ENCODE measurements around the gene GOLT1B. TPM values are rescaled to one million over a fixed set of nuclear protein-coding genes. Genes with fewer than 3 reads are reported as not detected.

GOLT1B gene
- total and polyA plus RNA-seq, 2 of the 13 experiments (the other 11 are each of a cell fraction or from before 2014, with no cell fraction given), result 23.6 to 38.4 TPM

GRCh38 chr12:21501258-21502163 lies at the start of gene GOLT1B, which contains the start of gene RECQL (continued):
- TF ChIP-seq ZNF800 (CRISPR knock-in tag; IDR thresholded peaks at IDR 0.05) (0 out of 2 replicates have a peak, but pooled peaks have one; percentile 43), ZFP1 (CRISPR knock-in tag; IDR thresholded peaks at IDR 0.05) (0 out of 2 replicates have a peak, but pooled peaks have one; percentile 21), PHF21A (CRISPR knock-in tag; IDR thresholded peaks at IDR 0.05) (peak; percentile 59; the same call in 1 of the 2 replicates), ZNF44 (CRISPR knock-in tag; IDR thresholded peaks at IDR 0.05) (0 out of 2 replicates have a peak, but pooled peaks have one; percentile 26), ZNF331 (CRISPR knock-in tag; IDR thresholded peaks at IDR 0.05) (no peak), FOXO4 (CRISPR knock-in tag; conservative IDR thresholded peaks at IDR 0.05) (no peak), ZBTB26 (CRISPR knock-in tag; IDR thresholded peaks at IDR 0.05; ENCODE audit: borderline replicate concordance) (0 out of 2 replicates have a peak, but pooled peaks have one; percentile 32), ZBTB34 (CRISPR knock-in tag; IDR thresholded peaks at IDR 0.05) (0 out of 2 replicates have a peak, but pooled peaks have one; percentile 29), ATF5 (CRISPR knock-in tag; IDR thresholded peaks at IDR 0.05; ENCODE audit: low read depth) (no peak), MIER2 (CRISPR knock-in tag; IDR thresholded peaks at IDR 0.05) (no peak), DR1 (CRISPR knock-in tag; IDR thresholded peaks at IDR 0.05) (peak; percentile 60), FUBP1 (CRISPR knock-in tag; IDR thresholded peaks at IDR 0.05; ENCODE audit: borderline replicate concordance) (no peak), ZNF720 (CRISPR knock-in tag; IDR thresholded peaks at IDR 0.05) (no peak), ZNF615 (CRISPR knock-in tag; IDR thresholded peaks at IDR 0.05; ENCODE audit: borderline replicate concordance) (0 out of 2 replicates have a peak, but pooled peaks have one; percentile 52), ZFP82 (CRISPR knock-in tag; IDR thresholded peaks at IDR 0.05; ENCODE audit: borderline replicate concordance) (no peak), ZNF605 (CRISPR knock-in tag; IDR thresholded peaks at IDR 0.05) (peak; percentile 56), ZNF598 (CRISPR knock-in tag; IDR thresholded peaks at IDR 0.05; ENCODE audit: borderline replicate concordance) (peak; percentile 50; the same call in 1 of the 2 replicates), STAG1 (CRISPR knock-in tag; IDR thresholded peaks at IDR 0.05) (no peak), ZNF768 (CRISPR knock-in tag; IDR thresholded peaks at IDR 0.05) (peak; percentile 54; the same call in 1 of the 2 replicates)

Measured in HepG2 (cell line).